ENCODE data around the gene ANO2.

Gene ANO2

DNA sequence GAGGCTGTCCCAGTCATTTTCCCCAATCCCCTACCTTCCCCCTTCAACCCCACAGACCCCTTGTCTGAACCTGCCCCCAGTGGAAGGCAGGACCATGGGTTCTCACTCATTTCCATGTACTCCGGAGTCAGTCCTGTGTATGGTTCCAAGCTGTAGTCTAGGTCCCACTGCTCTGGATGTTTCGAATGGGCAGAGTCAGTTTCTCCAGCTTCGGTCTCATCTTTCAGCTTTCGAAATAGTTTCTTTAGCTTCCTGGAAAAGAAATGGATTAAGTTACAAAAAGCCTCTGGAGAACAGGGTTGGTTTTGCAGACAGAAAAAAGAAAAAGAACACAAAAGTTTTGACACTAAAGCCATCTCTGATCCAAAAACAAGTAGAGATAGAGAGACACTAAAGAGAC is 345.7 kb downstream of the ANO2 start:
- DNase-seq = no peak
- intact Hi-C loops (cut with DNase I) = no loop called here

DNA sequence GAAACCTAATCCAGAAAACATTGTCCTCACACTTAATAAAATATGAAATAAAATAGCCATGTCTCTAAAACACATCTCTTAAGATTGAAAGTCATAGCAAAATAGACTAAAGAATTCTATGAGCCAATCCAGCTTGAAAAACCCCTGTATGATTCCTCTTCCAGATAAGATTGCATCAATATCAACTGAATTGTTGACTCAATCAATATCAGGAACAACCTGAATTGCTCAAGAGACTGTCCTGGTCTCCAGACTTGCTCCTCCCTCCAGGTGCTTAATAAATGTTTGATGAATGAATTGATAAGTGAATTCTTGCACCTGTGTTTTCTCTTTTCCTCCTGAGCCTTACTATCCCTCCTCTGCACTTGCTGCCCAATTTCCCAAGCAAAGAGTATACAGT is 351.1 kb downstream of the ANO2 start:
- intact Hi-C loops (cut with DNase I) = no loop called here
- no peak for DNase-seq

DNA sequence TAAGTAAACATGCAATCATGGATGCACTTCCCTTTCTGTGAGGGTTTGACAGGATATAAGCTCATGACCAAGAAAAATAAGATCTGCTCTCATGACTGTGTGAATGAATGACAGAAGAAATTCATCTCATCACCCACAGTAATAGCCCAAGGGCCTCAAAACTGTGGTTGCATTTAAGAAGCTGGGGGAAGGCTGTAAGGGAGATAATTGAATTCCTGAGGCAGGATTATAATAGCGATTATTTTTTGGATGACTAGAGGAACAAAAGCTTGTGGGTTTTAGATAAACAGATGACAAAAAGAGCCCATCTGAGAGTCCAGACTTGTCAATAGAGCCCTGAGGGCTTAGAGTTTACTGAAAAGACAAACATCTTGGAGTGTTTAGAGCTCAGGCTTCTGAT is 352.0 kb downstream of the ANO2 start:
- DNase-seq = no peak
- intact Hi-C loops (cut with DNase I) = no loop called here

DNA sequence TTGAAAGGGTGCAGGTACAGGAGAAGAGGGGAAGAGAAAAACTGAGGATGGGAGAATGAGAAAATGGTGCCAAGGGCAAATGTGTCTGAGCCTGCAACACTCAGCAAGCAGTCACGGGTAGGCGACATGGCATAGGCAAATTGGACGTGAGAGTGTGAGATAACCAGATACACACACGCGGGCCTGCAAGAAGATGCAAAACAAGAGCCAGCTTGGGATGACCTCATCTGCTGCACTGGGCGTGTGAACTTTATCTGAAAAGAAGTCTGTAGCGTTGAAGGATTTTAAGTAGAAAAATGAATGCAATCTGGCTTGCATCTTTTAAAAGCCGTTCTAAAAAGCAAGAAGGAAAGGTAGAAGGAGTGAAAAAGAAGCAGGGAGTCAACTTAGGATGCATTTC is 352.7 kb downstream of the ANO2 start:
- DNase-seq = no peak
- intact Hi-C loops (cut with DNase I) = no loop called here

DNA sequence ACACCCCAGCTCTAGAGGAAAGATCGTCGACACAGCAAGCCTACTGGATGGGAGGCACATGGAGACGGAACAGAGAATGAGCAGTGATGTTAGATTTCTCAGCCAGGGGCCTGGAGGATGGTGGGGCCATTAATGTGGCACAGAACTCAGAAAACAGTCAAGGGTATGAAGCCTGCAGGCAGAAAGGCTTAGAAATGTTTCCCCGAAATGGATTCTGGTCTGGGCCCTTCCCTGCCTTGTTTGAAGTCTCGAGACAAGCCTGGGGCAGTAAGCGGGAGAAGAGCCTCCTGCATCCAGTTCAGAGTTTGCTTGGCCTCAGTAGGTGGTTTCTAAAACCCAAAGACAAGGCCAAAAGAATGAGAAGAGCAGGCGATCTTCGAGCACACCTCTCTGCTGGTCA is 354.7 kb downstream of the ANO2 start:
- intact Hi-C loops (cut with DNase I) = no loop called here
- no peak for DNase-seq

DNA sequence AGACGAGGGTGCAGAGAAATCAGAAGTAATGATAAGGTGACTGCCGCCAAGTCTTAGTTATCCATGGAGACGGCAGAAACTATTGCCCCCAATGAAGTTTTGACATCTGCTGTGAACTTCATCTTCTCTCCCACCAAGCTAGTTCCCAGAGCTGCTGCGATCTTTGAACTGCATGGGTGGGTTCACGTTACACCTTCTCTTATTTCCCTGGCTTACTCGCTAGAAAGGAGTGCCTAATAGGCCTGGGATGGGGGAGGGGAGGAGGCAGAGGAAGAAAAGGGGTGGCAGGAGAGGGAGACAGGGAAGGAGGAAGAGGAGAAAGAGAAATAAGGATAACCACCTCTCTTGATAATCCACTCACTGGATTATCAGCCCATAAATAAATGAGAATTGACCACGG is 356.0 kb downstream of the ANO2 start:
- intact Hi-C loops (cut with DNase I) = no loop called here
- no peak for DNase-seq

DNA sequence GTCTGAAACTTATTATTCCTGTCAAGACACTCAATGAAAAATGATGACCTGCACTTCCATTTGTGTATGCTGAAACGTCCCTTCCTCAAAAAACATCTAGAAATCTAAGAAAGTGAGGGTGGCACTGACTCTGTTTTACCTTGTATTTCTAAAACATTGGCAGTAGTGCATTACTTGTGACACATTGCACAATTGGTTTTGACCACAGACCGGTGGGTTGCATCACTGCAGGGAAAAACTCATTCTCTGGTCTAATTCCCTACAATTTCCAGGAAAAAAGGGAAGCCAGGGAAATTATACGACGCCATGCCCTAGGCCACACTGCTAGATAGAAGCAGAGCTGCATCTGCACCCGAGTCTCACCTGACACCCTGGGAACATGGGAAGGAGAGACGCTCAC is 356.5 kb downstream of the ANO2 start:
- DNase-seq = no peak
- intact Hi-C loops (cut with DNase I) = no loop called here

DNA sequence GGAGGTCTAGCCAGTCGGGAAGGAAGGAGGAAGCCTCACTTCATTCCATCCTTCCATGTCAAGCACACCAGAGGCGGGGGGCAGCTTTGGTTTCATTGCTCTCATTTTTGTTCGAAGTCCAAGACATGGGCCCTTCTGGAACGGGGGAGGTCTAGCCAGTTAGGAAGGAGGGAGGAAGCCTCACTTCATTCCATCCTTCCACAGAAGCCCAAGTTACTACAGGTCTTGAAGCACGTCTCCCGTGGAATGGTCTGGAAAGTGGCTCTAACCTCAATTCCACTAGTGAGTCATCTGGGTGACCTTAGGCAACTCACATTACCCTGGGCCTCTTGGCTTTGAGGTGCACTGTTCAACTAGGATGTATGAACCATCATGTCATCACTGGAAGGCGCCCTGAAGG is 356.9 kb downstream of the ANO2 start:
- no peak for DNase-seq
- intact Hi-C loops (cut with DNase I) = no loop called here

DNA sequence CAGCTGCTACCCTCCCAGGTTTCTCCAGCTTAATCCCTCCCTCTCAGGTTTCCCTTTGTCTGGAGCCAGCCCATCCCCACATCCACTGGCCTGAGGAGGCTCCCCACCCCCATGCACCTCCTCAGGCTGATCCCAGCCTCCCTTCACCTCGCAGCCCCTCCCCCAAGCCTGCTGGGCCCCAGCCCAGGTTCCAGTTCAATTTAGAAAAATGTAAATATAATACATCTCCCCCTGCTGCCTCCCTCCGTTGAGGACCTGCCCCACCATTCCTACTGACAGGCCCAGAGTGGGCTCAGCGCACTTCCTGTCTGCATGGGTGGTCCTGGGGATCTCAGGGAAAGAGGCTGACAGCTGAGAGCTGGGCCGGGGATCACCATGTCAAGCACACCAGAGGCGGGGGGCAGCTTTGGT is 357.3 kb downstream of the ANO2 start:
- intact Hi-C loops (cut with DNase I) = no loop called here
- no peak for DNase-seq

DNA sequence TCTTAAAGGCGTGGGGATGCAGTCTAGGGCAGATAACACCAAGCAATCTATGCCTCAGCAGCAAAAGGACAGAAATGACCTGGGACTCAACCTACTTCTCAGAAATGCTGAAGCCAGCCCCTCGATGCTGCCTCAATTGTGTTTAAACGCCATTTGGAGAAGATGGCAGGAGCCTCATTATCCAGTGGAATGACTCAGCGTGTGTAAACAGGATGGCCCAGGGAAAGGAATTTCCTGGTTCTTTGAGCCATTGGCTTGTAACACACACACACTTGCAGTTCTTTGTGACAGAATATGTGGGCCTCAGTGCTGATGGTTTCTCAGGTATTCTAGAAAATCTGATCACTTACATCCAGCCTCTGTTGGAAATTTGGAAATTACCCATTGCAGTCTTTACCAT is 358.9 kb downstream of the ANO2 start:
- intact Hi-C loops (cut with DNase I) = no loop called here
- DNase-seq = no peak

DNA sequence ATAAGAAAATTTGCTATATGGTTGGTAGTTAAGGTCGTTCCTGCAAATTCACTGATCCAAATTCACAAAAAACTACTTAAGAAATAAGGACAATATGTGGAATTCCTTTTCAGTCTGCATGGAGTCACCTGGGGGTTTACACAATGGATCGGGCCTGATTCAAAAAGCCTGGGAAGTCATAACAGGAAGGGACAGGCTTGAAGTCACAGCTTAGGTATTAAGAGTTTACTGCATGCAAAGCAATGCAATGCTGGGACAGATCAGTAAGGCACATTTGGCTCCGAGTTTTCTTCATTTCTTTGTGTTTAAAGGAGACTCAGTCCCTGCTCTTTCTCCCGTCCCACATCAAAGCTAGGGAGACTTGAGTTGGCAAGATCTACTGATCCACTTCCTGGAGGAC is 359.9 kb downstream of the ANO2 start:
- no peak for DNase-seq
- intact Hi-C loops (cut with DNase I) = no loop called here

DNA sequence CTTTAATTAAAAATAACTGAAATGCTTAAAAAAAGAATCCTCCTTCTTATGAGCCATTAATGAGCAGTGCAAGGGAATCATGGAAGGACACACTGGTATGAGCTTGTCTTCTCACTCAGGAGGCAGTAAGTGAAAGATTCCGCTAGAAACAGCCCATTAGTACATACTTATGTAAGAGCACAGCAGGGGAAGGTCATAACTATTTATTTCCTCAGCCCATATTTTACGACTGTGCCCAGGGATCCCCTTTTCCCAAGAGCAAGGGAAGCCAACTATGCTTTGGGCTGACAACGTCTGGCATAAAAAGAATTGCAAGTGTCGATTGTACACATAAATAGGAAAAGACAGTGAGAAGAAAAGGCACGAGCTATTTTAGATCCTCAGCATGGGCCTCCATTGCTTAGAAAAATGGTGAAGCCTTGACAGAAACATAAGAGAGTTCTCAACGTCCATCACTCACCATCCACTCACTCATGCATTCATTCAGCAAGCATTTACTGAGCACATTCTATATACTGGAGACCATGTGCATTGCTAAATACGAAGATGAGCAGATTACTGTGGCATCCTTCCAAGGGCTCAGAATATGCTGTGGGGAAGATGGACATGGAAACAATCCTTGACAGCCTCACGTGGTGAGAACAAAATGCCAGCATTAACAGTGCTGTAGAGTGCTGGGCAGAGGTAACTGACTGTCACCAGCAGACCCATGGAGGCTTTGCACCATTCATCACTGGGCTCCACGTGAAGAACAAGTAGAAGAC is 360.5 kb downstream of the ANO2 start:
- no peak for DNase-seq
- intact Hi-C loops (cut with DNase I) = no loop called here

DNA sequence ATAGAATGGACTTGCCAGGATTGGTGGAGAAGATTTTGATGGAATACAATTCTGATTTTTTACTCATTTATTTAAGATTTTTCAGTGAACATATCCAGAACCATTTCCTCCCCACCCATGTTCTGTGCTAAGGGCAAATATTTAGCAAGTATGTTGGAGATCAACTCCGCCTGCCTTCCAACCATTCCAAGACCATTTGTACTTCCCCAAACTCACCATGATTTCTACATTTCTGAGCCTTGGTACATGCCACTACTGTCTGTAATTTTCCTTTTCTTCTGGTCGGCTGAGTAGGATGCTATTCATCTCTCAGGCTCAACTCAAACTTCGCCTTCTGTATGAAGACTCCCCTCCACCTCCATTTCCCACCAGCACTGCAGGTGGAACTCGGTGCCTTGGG is 362.5 kb downstream of the ANO2 start:
- no peak for DNase-seq
- intact Hi-C loops (cut with DNase I) = no loop called here

DNA sequence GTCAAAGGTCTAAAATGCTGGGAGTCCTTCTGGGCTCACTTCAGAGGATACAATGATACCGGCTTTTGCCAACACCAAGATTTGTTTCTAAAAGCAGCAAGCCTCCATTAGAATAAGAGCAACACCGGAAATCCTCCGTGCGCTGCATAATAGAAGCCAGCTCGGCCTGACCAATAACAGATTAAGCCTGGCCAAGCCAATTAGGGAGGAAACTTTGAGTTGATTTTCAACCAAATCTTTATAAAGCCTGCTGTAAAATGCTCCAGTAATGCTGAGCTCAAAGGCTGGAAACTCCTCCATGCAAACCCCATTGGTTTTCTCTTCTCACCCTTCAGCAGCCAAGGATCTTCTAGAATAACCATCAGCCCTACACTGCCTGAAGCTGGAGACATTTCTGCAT is 363.0 kb downstream of the ANO2 start:
- no peak for DNase-seq
- intact Hi-C loops (cut with DNase I) = no loop called here

DNA sequence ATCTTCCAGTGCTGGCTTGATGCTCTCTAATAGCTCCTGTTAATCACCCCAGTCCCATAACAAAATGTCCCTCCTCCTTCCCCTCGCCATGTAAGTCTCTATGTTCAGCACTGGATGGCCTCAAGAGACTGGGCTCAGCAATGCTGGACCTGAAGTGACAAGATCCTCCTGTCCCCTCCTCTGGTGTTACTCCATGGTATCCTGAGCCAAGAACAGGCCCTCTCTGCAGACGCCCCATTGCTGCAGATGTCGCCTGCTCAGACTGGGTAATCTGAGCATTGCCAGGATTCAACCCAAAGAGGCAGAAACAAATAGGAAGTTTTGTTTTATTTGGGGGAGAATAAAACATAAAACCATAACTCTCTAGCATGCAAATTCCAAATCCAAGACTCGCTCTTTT is 363.4 kb downstream of the ANO2 start:
- no peak for DNase-seq
- intact Hi-C loops (cut with DNase I) = no loop called here

DNA sequence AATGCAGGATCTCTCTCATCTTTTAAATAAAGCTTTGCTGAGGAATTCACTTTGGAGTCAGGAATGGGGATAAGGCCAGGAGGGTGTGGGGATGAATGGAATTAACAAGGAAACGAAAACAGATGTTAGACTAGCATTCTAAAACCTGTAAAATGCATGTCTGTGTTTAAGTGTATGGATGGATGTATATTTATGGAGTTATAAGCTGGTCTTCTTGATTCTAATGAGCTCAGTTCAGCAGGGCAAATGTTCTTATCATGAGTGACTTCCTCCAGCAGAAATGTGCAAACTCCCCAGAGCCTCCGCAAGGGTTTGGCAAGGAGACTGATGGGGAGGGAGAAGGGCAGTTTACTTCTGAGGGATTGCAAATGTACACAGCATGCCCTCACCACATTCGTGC is 364.0 kb downstream of the ANO2 start:
- DNase-seq = no peak
- intact Hi-C loops (cut with DNase I) = no loop called here

DNA sequence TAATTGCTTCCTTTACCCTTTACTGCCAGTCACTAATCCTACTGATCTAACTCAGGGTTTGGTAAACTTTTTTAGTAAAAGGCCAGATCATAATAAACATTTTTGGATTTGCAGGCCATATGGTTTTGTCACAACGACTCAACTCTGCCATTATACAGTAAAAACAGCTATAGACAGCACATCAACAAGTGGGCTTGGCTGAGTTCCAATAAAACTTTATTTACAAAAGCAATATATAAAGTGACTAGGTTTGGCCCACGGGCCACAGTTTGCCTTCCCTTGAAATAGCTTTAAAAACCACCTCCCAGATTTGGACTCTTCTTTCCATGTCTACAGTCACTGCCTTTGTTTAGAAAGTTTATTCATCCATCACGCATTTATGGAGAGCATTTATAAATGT is 366.3 kb downstream of the ANO2 start:
- DNase-seq = no peak
- intact Hi-C loops (cut with DNase I) = no loop called here

DNA sequence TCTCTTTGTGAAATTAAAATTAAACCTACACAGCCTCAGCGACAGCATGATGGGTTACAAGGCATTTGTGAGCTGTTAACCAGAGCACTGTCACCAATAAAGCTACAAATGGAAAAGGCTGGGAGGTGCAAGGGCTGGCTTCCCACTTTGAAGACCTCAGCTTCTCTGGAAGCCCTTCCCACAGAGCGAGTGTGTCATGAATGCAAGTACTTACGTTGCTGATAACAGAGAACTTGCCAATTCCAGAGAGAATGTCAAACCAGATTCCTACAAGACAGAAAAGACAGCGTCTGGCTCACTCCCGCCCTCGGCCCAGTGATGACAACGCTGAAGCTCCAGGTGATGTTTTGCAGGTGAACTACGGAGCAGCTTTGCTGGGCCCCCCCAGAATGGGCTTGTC is 367.3 kb downstream of the ANO2 start:
- no peak for DNase-seq
- intact Hi-C loops (cut with DNase I) = no loop called here

DNA sequence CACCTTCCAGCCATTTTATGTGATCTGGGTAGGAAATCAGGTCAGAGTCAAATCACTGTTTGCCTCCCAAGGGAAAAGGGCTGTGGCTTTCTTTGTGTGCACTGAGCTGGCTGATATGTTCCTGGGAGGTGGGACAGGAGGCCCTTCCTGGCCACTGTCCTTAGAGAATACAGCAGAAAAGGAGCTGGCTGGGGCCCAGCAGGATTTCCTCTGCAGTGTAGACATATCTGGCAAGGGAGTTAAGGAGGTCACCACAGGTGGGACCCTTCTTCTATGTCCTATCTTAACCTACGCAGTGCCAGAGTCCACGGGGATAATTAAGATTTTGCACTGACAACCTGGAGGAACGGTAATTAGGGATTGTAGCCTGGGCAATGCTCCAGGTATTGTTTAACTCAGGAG is 367.8 kb downstream of the ANO2 start:
- intact Hi-C loops (cut with DNase I) = no loop called here
- DNase-seq = no peak

DNA sequence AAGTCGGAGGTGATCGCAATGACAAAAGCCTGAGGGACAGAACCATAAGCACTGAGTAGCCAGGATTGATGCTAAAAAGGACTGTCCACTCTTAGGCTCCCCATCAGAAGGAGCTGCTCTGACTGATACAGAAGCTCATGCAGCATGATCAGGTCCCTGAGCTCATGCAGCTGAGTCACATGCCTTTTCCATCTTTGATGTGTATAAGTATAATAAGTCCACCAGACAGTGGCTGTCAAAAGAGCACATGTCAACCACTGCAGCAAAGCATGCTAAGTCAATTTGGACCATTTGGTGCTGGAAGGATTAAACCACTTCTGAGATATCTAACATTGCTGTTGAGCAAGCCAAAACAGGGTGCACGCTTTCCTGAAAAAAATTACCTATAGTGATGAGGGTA is 369.1 kb downstream of the ANO2 start:
- DNase-seq = no peak
- intact Hi-C loops (cut with DNase I) = no loop called here

DNA sequence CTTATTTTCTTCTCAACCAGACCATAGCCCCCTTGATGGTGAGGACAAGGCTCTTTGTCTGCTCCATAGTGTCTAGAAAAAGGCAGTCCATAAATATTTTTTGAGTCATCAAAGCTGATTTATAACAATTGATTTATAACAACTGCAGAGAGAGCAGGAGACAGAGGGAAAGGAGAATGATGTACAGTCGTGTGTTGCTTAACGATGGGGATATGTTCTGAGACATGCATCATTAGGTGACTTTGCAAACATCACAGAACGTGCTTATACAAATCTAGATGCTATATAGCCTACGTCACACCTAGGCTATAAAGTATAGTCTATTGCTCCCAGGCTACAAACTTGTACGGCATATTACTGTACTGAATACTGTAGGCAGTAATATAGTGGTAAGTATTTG is 369.8 kb downstream of the ANO2 start:
- DNase-seq = no peak
- intact Hi-C loops (cut with DNase I) = no loop called here

DNA sequence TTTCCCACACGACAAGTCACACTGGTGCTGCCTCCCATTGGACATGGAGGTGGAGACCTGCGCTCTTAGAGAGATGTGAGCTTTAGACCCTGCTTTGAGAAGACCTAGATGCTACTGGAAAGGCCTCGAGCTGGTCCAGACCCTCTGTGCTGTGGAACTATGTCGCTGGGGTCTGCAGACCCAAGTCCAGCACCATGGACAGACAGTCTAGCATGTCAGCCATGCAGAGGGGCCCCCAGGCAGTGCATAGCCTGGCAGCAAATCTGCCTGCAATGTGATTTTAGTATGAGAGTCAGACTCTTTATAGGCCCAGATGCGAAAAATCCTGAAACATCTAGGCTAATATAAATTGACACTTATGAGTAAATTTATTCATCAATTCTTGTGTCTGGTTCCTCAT is 371.7 kb downstream of the ANO2 start:
- no peak for DNase-seq
- intact Hi-C loops (cut with DNase I) = no loop called here

DNA sequence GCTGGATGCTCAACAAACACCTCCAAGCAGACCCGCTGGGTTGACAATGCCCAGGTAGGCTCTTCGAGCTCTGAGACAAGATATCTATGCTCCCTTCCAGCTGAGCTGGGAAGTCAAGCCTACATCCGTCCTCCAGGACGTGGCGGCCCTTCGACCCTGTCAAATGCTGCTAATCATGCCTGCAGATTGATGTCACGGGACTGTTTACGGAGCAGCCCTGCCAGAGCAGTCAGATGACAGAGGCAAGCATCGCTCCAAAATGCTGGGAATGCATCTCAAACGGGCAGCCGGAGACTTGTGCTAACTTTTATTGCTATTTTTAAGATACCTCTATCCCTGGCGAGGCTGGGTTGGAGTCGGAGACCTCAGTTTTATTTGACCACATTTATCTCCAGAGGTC is 373.9 kb downstream of the ANO2 start:
- intact Hi-C loops (cut with DNase I) = no loop called here
- no peak for DNase-seq

Data from posterior cingulate gyrus (tissue), 11 donors.